D721Med (cell line): ENCODE measurements around the gene CTTNBP2.

Source experiments
- DNase-seq: peaks from one replicate; pipeline ENCODE4 v3.0.0; 2011; ENCODE audit warnings: low spot score; ENCODE audit not compliant: insufficient read length
- FAIRE-seq: peaks from 2 replicates; lab custom pipeline; 2011; peaks lifted over from hg19 to GRCh38; lab: Jason Lieb, UNC
- TF ChIP-seq, protein P1 (sequence below): IDR thresholded peaks from 2 replicates; pipeline ENCODE4 v1.5.1; 2012; ENCODE audit warnings: mild to moderate bottlenecking, control low read depth; ENCODE audit not compliant: insufficient read depth; ENCODE audit errors: missing control alignments

CTTNBP2 gene

DNA sequence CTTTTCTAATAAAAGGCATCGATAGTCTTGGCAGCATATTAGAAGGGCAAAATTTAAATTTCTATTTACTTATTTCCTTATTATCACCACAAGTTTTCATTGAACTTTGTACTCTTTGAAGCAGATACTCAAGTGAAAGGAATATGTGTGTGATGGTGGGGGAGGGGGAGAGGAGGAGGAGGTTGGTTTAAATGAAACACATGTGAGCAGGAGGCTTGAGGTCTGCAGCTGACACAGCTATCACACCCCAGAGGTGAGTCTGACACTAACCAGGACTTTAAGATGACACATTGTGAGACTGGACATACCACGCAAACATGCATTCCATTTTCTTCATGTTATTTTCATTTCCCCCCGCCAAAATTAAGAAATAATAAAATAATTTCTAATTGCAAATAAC, 63.3 kb downstream of the CTTNBP2 start:
- DNase-seq (no peak), FAIRE-seq (no peak)
- TF ChIP-seq, protein P1, sequence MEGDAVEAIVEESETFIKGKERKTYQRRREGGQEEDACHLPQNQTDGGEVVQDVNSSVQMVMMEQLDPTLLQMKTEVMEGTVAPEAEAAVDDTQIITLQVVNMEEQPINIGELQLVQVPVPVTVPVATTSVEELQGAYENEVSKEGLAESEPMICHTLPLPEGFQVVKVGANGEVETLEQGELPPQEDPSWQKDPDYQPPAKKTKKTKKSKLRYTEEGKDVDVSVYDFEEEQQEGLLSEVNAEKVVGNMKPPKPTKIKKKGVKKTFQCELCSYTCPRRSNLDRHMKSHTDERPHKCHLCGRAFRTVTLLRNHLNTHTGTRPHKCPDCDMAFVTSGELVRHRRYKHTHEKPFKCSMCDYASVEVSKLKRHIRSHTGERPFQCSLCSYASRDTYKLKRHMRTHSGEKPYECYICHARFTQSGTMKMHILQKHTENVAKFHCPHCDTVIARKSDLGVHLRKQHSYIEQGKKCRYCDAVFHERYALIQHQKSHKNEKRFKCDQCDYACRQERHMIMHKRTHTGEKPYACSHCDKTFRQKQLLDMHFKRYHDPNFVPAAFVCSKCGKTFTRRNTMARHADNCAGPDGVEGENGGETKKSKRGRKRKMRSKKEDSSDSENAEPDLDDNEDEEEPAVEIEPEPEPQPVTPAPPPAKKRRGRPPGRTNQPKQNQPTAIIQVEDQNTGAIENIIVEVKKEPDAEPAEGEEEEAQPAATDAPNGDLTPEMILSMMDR = no peak

DNA sequence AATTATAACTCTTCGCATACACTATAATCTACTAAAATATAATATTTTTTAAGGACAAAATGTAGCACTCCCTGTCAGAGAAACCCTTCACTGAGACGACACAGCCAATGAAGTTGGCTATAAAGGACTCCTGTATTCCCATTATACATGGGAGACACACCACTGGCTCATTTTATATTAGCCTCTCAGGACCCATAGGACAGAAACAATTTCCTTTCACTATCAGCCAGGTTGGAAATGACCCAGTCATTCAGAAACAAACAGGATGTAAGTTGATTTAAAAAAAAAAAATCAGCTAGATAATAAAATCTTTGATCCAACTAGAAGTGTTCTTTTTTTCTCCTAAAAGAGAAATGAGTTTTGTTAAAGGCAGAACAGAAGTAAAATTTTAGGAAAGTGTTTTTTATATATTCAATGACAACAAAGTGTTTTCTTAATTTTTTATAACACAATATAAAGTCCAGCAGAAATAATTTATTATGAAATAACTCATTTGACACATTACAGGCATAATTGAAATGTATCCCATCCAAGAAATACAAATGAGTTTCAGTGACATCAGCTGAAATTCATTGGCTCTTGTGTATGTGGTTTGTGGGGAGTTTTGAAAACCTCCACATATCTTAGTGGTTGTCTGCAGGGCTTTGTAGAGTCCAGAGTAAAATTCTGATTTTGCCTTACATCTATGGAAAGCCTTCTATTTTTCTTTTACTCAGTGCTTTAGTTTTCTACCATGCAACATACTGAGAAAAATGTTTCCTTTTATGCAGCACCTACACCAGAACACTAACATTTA, 64.1 kb downstream of the CTTNBP2 start:
- TF ChIP-seq, protein P1 = no peak
- no peak for DNase-seq
- FAIRE-seq = no peak

DNA sequence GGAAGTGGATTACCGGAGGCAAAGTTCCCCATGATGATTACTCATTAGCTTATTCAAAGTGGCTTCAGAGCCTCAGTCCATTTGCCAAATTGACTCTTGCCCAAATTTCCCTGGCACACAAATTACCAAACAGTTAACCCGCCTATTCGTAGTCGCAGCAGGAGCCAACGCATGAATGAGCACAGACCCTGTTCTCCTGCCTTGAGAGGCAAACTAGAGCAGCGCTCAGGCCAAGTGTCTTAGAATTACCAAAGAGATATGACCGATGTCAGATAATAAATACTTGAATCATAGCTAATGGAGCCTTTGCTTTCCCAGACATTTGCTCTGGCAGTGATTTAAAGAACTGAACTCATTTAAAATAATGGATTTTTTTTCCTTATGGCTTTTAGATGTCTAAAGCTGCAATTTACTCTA, 64.9 kb downstream of the CTTNBP2 start:
- DNase-seq = no peak
- FAIRE-seq = no peak
- TF ChIP-seq, protein P1 = no peak

DNA sequence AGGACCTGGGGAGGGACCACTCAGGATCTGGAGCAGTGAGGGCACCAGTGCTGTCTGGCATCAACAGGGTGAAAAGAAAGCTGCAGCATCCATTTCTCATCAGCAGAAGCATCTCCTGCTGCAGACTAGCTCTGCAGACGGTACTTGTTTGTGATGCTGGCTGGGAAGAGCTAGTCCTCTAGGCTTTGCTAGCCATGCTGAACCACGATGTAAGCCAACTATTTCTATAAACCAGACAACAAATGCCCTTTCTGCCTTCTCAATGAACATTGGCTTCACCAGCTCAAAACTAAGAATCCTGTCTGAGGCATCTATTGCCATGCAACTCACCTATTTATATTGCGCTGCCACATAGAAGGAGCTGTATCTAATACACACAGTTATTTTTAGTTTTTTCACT, 65.6 kb downstream of the CTTNBP2 start:
- no peak for DNase-seq

DNA sequence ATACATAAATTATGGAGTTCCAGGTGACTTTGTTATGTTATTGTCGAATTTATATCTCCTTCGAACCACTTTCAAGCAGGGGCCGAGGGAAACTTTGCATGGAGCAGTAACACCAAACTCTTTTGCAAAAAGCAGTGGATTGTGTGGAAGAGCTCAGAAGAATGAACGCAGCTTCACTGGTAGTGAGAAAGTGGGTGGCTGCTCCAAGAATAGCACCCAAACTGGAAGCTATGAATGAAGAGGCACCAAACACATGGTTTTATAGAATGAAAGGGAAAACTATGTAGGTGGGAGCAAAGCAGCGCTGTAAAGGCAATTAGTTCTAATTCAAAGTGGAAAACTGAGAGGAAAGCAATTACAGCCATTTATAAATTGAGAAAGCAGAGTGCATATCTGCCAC, 67.2 kb downstream of the CTTNBP2 start:
- FAIRE-seq (no peak), DNase-seq (no peak)
- TF ChIP-seq, protein P1 = no peak

More for the DNA sequence above, 65.6 kb downstream of the CTTNBP2 start:
- no peak for FAIRE-seq
- TF ChIP-seq, protein P1 = no peak

DNA sequence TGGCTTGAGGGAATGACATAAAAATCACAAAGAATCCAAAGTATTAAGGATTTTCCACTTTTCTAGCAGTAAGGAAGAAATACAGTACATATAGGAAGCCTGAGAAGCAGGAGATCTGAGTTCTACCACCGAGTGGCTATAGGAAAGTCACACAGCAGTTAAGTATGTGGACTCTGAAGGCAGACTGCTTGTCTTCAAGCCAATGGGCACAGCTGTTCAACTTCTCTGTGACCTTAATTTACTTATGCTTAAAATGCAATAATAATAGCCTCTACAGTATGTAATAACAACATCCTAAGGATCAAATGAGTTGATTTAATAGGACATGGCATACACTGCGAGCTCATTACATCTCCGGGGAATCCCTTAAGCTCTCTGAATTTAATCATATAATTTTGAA, 68.0 kb downstream of the CTTNBP2 start:
- DNase-seq = no peak
- TF ChIP-seq, protein P1 = no peak
- FAIRE-seq = no peak

DNA sequence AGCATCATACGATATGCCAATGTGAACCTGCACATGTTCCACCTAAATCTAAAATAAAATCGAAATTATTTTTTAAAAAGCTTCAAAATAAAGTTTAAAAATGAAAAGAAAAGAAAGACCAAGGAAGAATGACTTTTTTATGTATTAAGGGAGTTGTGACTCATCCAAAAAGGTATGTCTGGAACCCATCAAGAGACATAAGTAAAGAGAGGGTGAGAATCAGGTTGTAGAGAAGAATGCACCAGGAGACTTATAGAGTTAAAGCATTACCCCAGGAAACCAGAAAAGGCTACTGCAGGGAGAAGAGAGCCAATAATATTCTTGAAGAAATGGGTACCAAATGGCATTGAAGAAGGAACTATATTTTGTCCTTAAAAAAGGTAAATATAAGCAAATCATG, 69.8 kb downstream of the CTTNBP2 start:
- FAIRE-seq (no peak), DNase-seq (no peak)
- TF ChIP-seq, protein P1 = no peak
